ENCODE measurements around the gene RNF32. TPM values are rescaled to one million over a fixed set of nuclear protein-coding genes. Genes with fewer than 3 reads are reported as not detected.

Gene RNF32
- total RNA-seq, 4 donors from 2014 or later: 0.42 to 6.0 (median 1.5) TPM; not detected in 1

DNA sequence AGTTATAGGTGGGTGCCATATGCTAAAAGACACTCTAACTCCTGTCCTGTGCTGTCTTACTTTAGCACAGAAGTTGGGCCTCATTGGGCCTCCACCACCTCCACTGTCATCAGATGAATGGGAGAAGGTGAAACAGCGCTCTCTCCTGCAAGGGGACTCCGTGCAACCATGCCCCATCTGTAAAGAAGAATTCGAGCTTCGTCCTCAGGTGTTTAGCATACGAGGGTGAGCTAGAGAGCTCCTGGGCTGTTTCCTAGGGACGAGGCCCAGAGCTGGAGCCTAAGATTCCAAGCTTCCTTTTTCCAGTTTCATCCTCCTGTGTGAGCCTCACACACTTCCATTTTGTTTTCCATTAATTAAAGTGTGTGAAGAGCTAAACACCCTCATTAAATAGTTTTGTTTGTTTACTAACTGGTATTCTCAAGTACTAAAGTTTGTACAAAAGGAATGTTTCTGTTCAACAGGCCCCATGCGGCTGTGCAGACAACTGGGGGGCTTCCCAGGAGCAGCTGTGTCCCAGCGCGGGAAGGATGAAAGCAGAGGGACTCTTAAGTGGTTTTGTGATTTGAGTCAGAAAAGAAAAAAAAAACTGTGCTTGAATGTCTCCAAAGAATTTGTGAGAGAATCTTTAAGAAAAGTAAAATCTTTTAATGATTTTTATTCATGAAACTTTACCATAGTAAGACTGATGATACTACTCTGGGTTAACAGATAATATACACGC, 14.1 kb downstream of the RNF32 start:
- Histone ChIP-seq H3K4me3 (no peak overlapping the region), H3K36me3 (no peaks in the 10 kb centered on the region), H3K9me3 (no peaks in the 10 kb centered on the region), H3K27ac (no peak overlapping the region), H3K4me1 (no peaks in the 10 kb centered on the region), H3K27me3 (peaks cover 0 to 13% of the 10 kb centered on the region in 2 donors)
- DNase-seq (ENCODE audit: low spot score in 2 of 2): no peak
- 84 to 85% methylated on average over 10 of the region's 10 CpGs for WGBS, 2 donors
- TF ChIP-seq, protein P1, sequence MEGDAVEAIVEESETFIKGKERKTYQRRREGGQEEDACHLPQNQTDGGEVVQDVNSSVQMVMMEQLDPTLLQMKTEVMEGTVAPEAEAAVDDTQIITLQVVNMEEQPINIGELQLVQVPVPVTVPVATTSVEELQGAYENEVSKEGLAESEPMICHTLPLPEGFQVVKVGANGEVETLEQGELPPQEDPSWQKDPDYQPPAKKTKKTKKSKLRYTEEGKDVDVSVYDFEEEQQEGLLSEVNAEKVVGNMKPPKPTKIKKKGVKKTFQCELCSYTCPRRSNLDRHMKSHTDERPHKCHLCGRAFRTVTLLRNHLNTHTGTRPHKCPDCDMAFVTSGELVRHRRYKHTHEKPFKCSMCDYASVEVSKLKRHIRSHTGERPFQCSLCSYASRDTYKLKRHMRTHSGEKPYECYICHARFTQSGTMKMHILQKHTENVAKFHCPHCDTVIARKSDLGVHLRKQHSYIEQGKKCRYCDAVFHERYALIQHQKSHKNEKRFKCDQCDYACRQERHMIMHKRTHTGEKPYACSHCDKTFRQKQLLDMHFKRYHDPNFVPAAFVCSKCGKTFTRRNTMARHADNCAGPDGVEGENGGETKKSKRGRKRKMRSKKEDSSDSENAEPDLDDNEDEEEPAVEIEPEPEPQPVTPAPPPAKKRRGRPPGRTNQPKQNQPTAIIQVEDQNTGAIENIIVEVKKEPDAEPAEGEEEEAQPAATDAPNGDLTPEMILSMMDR (IDR thresholded peaks at IDR 0.05): no peak
- no peak for TF ChIP-seq POLR2A (IDR thresholded peaks at IDR 0.05)
- no peak for TF ChIP-seq EP300 (IDR thresholded peaks at IDR 0.05)

GRCh38 chr7:156655251-156655650, 14.7 kb downstream of the RNF32 start:
- TF ChIP-seq, protein P1 (IDR thresholded peaks at IDR 0.05): no peak
- TF ChIP-seq EP300 (IDR thresholded peaks at IDR 0.05) (no peak), POLR2A (IDR thresholded peaks at IDR 0.05) (no peak)
- no peak overlapping the region for H3K27ac ChIP-seq
- H3K27me3 ChIP-seq: peaks cover 0 to 7% of the 10 kb centered on the region in 2 donors
- H3K9me3 ChIP-seq: no peaks in the 10 kb centered on the region
- 79 to 86% methylated on average over 6 of the region's 6 CpGs for WGBS, 2 donors
- DNase-seq (ENCODE audit: low spot score in 2 of 2): no peak
- H3K4me3 ChIP-seq: no peak overlapping the region
- H3K4me1 ChIP-seq: no peaks in the 10 kb centered on the region
- H3K36me3 ChIP-seq: no peaks in the 10 kb centered on the region

GRCh38 chr7:156655983-156656382, 15.4 kb downstream of the RNF32 start:
- 66 to 69% methylated on average over 4 of the region's 4 CpGs for WGBS, 2 donors
- peaks cover 0 to 7% of the 10 kb centered on the region in 2 donors for H3K27me3 ChIP-seq
- no peak for DNase-seq (ENCODE audit: low spot score in 2 of 2)
- no peak overlapping the region for H3K27ac ChIP-seq
- H3K36me3 ChIP-seq: no peaks in the 10 kb centered on the region
- H3K4me3 ChIP-seq: no peak overlapping the region
- TF ChIP-seq POLR2A (IDR thresholded peaks at IDR 0.05) (no peak), EP300 (IDR thresholded peaks at IDR 0.05) (no peak)
- TF ChIP-seq, protein P1 (IDR thresholded peaks at IDR 0.05): no peak
- no peaks in the 10 kb centered on the region for H3K9me3 ChIP-seq
- no peaks in the 10 kb centered on the region for H3K4me1 ChIP-seq

GRCh38 chr7:156656598-156656997, 16.0 kb downstream of the RNF32 start:
- Histone ChIP-seq H3K4me1 (no peaks in the 10 kb centered on the region), H3K36me3 (no peaks in the 10 kb centered on the region), H3K9me3 (no peaks in the 10 kb centered on the region), H3K4me3 (no peak overlapping the region), H3K27ac (no peak overlapping the region), H3K27me3 (peaks cover 0 to 6% of the 10 kb centered on the region in 2 donors)
- TF ChIP-seq POLR2A (IDR thresholded peaks at IDR 0.05) (no peak), EP300 (IDR thresholded peaks at IDR 0.05) (no peak)
- TF ChIP-seq, protein P1 (IDR thresholded peaks at IDR 0.05): no peak
- WGBS, 2 donors: 53 to 56% methylated on average over 7 of the region's 7 CpGs
- no peak for DNase-seq (ENCODE audit: low spot score in 2 of 2)

GRCh38 chr7:156657681-156658080, 17.1 kb downstream of the RNF32 start:
- 92 to 93% methylated on average over 4 of the region's 4 CpGs for WGBS, 2 donors
- no peak overlapping the region for H3K27ac ChIP-seq
- H3K27me3 ChIP-seq: no peaks in the 10 kb centered on the region
- no peak overlapping the region for H3K4me3 ChIP-seq
- TF ChIP-seq POLR2A (IDR thresholded peaks at IDR 0.05) (no peak), EP300 (IDR thresholded peaks at IDR 0.05) (no peak)
- TF ChIP-seq, protein P1 (IDR thresholded peaks at IDR 0.05): no peak
- no peak for DNase-seq (ENCODE audit: low spot score in 2 of 2)
- no peaks in the 10 kb centered on the region for H3K4me1 ChIP-seq
- H3K36me3 ChIP-seq: no peaks in the 10 kb centered on the region
- no peaks in the 10 kb centered on the region for H3K9me3 ChIP-seq

All from tibial nerve (tissue), 4 donors.